GM12873 (cell line): ENCODE results near the gene TRANK1.

Experiments
- TF ChIP-seq, protein P1 (sequence below): IDR thresholded peaks from 2 replicates; pipeline ENCODE4 v1.5.1; 2012; ENCODE audit warnings: low read depth, mild to moderate bottlenecking, moderate library complexity, low read length, control low read depth; ENCODE audit not compliant: insufficient read depth; ENCODE audit errors: missing control alignments

The TRANK1 gene

DNA sequence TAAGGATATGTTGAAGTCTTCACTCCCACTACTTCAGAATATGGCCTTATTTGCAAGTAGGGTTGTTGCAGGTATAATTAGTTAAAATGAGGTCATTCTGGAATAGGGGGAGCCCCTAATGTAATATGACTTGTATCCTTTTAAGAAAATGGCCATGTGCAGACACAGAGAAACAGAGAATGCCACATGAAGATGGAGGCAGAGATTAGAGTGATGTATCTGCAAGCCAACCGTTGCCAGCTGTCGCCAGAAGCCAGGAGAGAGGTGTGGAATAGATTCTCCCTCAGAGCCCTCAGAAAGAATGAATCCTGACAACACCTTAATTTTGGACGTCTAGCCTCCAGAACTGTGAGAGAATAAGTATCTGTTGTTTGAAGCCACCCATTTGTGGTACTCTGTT is 11.3 kb upstream of the TRANK1 start:
- TF ChIP-seq, protein P1, sequence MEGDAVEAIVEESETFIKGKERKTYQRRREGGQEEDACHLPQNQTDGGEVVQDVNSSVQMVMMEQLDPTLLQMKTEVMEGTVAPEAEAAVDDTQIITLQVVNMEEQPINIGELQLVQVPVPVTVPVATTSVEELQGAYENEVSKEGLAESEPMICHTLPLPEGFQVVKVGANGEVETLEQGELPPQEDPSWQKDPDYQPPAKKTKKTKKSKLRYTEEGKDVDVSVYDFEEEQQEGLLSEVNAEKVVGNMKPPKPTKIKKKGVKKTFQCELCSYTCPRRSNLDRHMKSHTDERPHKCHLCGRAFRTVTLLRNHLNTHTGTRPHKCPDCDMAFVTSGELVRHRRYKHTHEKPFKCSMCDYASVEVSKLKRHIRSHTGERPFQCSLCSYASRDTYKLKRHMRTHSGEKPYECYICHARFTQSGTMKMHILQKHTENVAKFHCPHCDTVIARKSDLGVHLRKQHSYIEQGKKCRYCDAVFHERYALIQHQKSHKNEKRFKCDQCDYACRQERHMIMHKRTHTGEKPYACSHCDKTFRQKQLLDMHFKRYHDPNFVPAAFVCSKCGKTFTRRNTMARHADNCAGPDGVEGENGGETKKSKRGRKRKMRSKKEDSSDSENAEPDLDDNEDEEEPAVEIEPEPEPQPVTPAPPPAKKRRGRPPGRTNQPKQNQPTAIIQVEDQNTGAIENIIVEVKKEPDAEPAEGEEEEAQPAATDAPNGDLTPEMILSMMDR: no peak

DNA sequence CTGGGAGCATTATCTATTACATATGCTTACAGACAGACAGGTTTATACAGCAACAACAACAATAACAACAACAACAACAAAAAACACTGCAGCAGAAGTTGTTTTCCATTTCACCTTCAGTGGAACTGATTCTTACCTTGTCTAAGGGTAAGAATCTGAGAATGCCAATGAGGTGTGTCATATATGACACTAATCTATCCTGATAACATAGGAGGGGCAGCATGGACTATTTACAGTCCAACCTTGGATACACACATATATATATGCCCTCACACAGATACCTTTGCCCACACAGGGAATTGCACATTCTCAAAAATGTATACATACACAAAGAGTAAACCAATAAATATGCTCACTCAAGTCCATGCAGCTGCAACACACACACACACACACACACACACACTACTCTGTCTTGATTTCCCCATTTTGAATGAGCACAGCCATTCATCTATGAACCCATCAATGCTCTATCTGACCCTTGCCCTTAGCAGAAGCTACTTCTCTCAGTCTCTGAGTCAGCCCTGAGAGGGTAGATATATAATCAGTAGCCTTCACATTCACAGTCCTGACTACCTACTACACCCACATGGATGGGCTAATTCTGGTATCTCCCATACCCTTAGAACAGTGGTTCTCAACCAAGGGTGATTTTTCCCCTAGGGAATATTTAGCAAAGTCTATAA is 9.7 kb upstream of the TRANK1 start:
- TF ChIP-seq, protein P1: no peak

DNA sequence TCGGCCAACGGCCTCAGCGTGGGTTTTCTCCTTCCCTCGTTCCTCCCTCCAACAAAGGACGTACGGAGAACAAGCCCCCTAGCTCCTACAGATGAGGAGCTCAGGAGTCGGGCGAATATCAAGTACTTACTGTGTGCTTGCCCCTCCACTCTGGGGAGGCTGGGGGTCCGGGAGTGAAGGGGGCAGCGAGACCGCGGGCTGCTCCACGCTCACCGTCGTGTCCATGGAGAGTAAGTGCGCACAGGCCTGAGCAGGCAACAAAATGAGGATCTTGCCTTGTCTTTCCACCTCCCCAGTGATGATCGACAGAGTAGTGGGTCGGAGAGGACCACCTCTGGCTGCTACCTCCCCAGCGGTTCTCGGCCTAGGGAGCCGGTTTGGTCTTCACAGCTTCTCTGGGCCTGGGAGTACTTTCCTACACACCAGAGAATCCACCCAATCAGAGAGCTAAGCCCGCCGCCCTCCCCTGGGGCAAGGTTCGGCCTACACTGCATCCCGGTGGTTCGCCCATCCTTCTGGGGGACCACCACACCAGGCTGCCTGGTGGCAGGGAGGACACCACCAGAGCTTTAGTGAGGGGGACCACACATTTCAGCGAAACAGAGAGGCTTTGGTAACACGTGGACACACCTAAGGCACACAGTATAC is 603 bp upstream of the TRANK1 start:
- TF ChIP-seq, protein P1: no peak

DNA sequence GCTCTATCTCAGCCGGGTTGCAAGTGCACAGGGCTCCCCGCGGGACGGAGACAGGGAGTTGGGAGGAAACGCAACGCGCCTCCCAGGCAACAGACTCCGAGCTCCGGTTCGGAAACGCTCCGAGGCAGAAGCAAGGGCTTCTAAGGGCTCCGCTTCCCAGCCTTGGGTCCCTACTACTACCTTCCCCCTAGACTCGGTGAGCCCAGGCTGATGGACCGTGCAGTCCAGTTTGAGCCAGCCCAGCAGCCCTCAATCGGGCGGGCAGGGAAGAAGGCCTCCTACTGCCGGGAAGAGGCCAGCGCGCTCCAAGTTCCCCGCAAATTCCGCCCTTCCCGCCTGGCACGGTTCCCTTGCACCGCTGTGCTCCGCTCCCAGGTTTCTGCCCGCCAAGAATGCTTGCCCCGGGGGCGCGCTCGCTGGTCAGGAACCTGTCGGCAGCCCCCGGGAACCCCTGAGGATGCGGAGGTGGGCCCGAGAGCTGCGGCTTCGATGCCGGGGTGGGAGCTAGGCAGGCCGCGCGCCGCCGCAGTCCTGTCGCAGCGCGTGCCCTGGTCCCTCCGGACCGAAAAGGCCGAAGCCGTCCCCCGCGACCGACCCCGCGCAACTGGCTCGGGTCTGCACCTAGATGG is 728 bp downstream of the TRANK1 start:
- TF ChIP-seq, protein P1: no peak

DNA sequence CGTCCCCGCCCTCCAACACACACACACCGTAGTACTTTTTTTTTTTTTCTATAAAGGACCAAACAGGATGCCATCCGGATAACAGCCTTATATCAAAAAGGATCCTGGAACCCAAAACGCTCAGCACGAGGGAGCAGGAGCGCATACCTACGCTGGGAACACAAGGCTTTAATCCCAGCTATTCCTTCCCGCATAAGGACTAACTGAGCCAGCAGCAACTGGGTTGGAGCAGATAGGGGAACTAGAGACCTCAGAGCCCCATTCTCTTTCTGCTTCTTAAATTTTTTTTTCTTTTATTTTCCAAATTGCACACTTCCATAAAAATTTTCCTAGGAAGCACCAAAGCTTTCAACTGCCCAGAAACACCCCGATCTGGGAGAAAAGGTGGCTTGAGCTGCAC is 1.3 kb downstream of the TRANK1 start:
- TF ChIP-seq, protein P1: no peak

GRCh38 chr3:36942638-36943248 is 2.1 kb downstream of the TRANK1 start:
- TF ChIP-seq, protein P1: no peak

DNA sequence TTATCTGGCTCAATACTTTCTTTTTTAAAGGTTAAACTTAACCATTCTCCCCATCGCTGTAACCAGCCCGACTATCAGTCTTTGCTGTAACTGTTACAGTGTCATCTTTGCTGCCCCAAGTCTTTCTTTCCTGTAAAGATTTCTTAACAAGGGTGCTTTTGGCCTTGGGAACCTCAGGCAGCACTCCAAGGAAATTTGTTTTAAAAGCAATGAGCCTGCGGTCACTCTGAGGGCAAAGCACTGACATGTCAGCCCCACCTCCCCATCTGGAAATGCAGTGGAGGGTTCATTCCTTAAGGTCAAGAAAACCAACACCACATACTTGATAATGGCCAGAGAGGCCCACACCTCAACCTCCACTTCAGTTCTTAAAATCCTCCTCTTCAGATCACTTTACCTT is 3.2 kb downstream of the TRANK1 start:
- TF ChIP-seq, protein P1: no peak
